ENCODE results near the gene GALNT10. TPM values are rescaled to one million over a fixed set of nuclear protein-coding genes. Genes with fewer than 3 reads are reported as not detected.

Gene GALNT10
- total and polyA plus RNA-seq, 10 of the 15 experiments (the other 5 are each of a cell fraction or from before 2014, with no cell fraction given): 3.9 to 35.4 (median 15.5) TPM

DNA sequence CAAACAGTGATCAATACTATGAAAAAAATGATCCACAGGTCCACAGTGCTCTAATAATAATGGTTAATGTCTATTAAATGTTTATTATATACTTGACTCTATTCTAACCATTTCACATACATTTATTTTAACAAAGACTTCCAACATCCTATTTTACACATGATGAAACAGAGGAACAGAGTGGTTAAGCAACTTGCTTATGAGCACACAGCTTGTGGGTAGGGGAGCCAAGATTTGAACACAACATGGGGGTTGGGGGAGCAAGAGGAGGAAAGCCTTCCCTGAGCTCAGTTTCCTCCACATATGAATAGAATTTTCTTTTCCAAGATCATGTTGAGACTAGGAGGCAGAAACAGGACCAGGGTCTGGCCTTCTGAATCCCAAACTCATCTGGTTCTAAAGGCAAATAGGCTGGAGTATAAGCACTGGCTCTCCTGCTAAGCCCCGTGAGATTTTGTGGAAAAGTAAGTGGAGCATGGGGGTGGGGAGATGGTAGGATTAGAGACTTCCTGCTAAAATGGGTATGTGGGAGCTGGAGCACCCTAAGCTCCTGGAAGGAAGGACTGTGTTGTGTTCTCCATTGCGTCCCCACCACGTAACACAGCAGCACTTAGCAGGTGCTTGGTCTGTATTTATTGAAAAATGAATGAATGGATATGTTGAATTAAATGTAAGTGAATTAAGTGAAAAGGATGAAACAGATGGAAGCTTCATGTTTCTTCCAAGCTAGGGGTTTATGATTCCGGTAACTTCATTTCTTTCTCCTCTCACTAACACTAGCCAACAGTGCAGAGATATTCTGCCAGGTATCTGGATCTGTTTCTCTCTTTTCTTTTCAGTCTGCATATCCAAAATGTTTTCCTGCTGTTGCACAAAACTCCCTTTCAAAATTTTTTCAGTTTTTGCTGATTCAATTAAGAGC lies 26.9 kb upstream of the GALNT10 start:
- H3K36me3 ChIP-seq (ENCODE audit: control insufficient read depth in 2 of 2, insufficient read depth in 2 of 2, low read length in 1 of 2): no peaks in the 10 kb centered on the region
- no peaks in the 10 kb centered on the region for H4K20me1 ChIP-seq (ENCODE audit: control insufficient read depth, insufficient read depth)
- no peaks in the 10 kb centered on the region for H3K9me3 ChIP-seq (replicated peaks; ENCODE audit: control insufficient read depth, insufficient read depth, low read length)
- in situ Hi-C loops (cut with MboI): loop anchor here (10.0 kb wide), 1 partner anchor 179 kb away; no protein-coding TSS in a partner anchor
- POLR2A ChIA-PET: no interaction called here
- CTCF ChIA-PET: interaction anchor here (1.0 to 1.9 kb wide), 7 partner anchors 15 to 241 kb away, joined by 3 to 8 read pairs (median 5); no protein-coding TSS in a partner anchor
- peaks cover 3 to 4% of the 10 kb centered on the region in 2 experiments; a peak in 2 of 4 replicates for H3K27me3 ChIP-seq (replicated peaks in 1 of 2; ENCODE audit: control insufficient read depth in 2 of 2, insufficient read depth in 2 of 2, low read length in 1 of 2)
- H2AFZ ChIP-seq (ENCODE audit: control insufficient read depth, low read depth, low read length): no peak overlapping the region
- no peak overlapping the region for H3K4me3 ChIP-seq
- no peak for FAIRE-seq
- no peak overlapping the region for H3K9ac ChIP-seq (ENCODE audit: control insufficient read depth, insufficient read depth, low read length)
- H3K4me2 ChIP-seq (ENCODE audit: control insufficient read depth, insufficient read depth): no peak overlapping the region
- no TSS peak for BruUV-seq (replicated peaks)
- H3K79me2 ChIP-seq (ENCODE audit: control insufficient read depth, insufficient read depth, low read length): no peaks in the 10 kb centered on the region
- RAD21 ChIA-PET (ENCODE audit: unreplicated experiment): interaction anchor here (1.8 kb wide), 1 partner anchor 91 kb away, joined by 5 read pairs; no protein-coding TSS in a partner anchor
- H3K4me1 ChIP-seq (ENCODE audit: control insufficient read depth, insufficient read depth, low read length): no peaks in the 10 kb centered on the region
- SMC1A ChIA-PET (ENCODE audit: uncharacterized antibody, unreplicated experiment): interaction anchor here (0.9 to 1.4 kb wide), 5 partner anchors 15 to 241 kb away, joined by 3 to 4 read pairs (median 4); no protein-coding TSS in a partner anchor
- no peak for ATAC-seq
- intact Hi-C loops (cut with micrococcal nuclease; ENCODE audit: unreplicated experiment): no loop called here
- no peak overlapping the region for H3K27ac ChIP-seq (ENCODE audit: control insufficient read depth, insufficient read depth)
- TF ChIP-seq, protein P1, sequence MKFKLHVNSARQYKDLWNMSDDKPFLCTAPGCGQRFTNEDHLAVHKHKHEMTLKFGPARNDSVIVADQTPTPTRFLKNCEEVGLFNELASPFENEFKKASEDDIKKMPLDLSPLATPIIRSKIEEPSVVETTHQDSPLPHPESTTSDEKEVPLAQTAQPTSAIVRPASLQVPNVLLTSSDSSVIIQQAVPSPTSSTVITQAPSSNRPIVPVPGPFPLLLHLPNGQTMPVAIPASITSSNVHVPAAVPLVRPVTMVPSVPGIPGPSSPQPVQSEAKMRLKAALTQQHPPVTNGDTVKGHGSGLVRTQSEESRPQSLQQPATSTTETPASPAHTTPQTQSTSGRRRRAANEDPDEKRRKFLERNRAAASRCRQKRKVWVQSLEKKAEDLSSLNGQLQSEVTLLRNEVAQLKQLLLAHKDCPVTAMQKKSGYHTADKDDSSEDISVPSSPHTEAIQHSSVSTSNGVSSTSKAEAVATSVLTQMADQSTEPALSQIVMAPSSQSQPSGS (IDR thresholded peaks at IDR 0.05; ENCODE audit: low read length): no peak
- TF ChIP-seq FOXK2 (IDR thresholded peaks at IDR 0.05) (no peak), JUND (IDR thresholded peaks at IDR 0.05; ENCODE audit: low read depth, low read length) (no peak), STAT1 (conservative IDR thresholded peaks at IDR 0.05) (no peak), ETV6 (conservative IDR thresholded peaks at IDR 0.05 in 1 of 2, IDR thresholded peaks at IDR 0.05 in 1 of 2; ENCODE audit: borderline replicate concordance in 1 of 2, low read depth in 1 of 2) (no peak), RAD51 (IDR thresholded peaks at IDR 0.05) (no peak), NFYB (IDR thresholded peaks at IDR 0.05; ENCODE audit: insufficient read depth, low read depth, low read length) (no peak), JUNB (IDR thresholded peaks at IDR 0.05) (no peak), NRF1 (conservative IDR thresholded peaks at IDR 0.05; ENCODE audit: low read depth, low read length) (no peak), ATF7 (IDR thresholded peaks at IDR 0.05; ENCODE audit: low read depth) (no peak), MTA3 (IDR thresholded peaks at IDR 0.05; ENCODE audit: borderline replicate concordance, low read length) (no peak), MXI1 (IDR thresholded peaks at IDR 0.05; ENCODE audit: low read depth, low read length) (no peak), DPF2 (IDR thresholded peaks at IDR 0.05) (no peak)
- TF ChIP-seq, protein P2, sequence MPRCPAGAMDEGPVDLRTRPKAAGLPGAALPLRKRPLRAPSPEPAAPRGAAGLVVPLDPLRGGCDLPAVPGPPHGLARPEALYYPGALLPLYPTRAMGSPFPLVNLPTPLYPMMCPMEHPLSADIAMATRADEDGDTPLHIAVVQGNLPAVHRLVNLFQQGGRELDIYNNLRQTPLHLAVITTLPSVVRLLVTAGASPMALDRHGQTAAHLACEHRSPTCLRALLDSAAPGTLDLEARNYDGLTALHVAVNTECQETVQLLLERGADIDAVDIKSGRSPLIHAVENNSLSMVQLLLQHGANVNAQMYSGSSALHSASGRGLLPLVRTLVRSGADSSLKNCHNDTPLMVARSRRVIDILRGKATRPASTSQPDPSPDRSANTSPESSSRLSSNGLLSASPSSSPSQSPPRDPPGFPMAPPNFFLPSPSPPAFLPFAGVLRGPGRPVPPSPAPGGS (IDR thresholded peaks at IDR 0.05; ENCODE audit: borderline replicate concordance, insufficient read depth, low read depth, low read length, poor library complexity, severe bottlenecking): no peak
- 70% methylated on average over 4 of the region's 4 CpGs for WGBS (ENCODE audit: insufficient coverage, insufficient replicate concordance, low lambda C conversion rate, missing lambda C conversion rate)
- DNase-seq (ENCODE audit: low read depth, low spot score): no peak
